Panc1 (cell line): ENCODE data around the gene WNT7A. TPM values are rescaled to one million over a fixed set of nuclear protein-coding genes. Genes with fewer than 3 reads are reported as not detected.

Experiments
- ATAC-seq: fragments of 200-7000 bp; cut with Tn5 transposase; 2 replicates; pipeline ENCODE4 v1.9.1; 2020; ENCODE audit warnings: mild to moderate bottlenecking, moderate library complexity
- BruUV-seq: library from RNA; stranded (reverse); fragments of 400-500 nt; replicated peaks from 2 replicates; lab custom pipeline; 2021; lab: Mats Ljungman, UMichigan
- CTCF ChIA-PET: fragments of 300-600 bp; sonication (Branson Sonifier 250); formaldehyde crosslinking; loops from one replicate; lab custom pipeline; 2022; ENCODE audit warnings: antibody characterized with exemption; lab: Charles Lee
- POLR2A ChIA-PET: fragments of 300-600 bp; sonication (Branson Sonifier 250); formaldehyde crosslinking; loops from one replicate; lab custom pipeline; 2022; ENCODE audit warnings: antibody characterized with exemption; lab: Charles Lee
- DNase-seq: peaks from one replicate; pipeline ENCODE4 v3.0.0-alpha.2; 2010; ENCODE audit warnings: low read depth, low spot score
- H3K27ac ChIP-seq: 2 replicates; pipeline ENCODE4 v1.5.1; 2011; ENCODE audit warnings: mild to moderate bottlenecking, low read length, inconsistent platforms
- H3K27me3 ChIP-seq: fragments of 200-500 bp; sonication (Bioruptor generic); 2 replicates; pipeline ENCODE4 v1.6.0; 2014; ENCODE audit warnings: low read length, inconsistent platforms; ENCODE audit not compliant: control insufficient read depth, insufficient read depth
- H3K36me3 ChIP-seq: fragments of 200-500 bp; sonication (Bioruptor generic); 2 replicates; pipeline ENCODE4 v1.5.1; 2014; ENCODE audit warnings: inconsistent platforms, mild to moderate bottlenecking, low read length, moderate library complexity; ENCODE audit not compliant: control insufficient read depth, insufficient read depth
- H3K4me1 ChIP-seq: 2 replicates; pipeline ENCODE4 v1.5.1; 2011; ENCODE audit warnings: inconsistent platforms, mild to moderate bottlenecking, low read length, moderate library complexity; ENCODE audit not compliant: control insufficient read depth, insufficient read depth
- H3K4me3 ChIP-seq, 2 experiments: 2 replicates each; pipeline ENCODE4 v1.5.1; 2011 to 2012; ENCODE audit warnings: low read depth in 2 of 2, low read length in 2 of 2, mild to moderate bottlenecking in 2 of 2, inconsistent platforms in 1 of 2, moderate library complexity in 1 of 2
- H3K9me3 ChIP-seq: fragments of 200-500 bp; sonication (Bioruptor generic); 2 replicates; pipeline ENCODE4 v1.5.1; 2014; ENCODE audit warnings: low read depth, mild to moderate bottlenecking, inconsistent platforms, low read length, moderate library complexity; ENCODE audit not compliant: control insufficient read depth, insufficient read depth
- CTCF ChIP-seq: fragments of 450-650 bp; IDR thresholded peaks from 2 replicates; pipeline ENCODE4 v1.5.1; 2017; ENCODE audit warnings: mild to moderate bottlenecking
- POLR2AphosphoS5 ChIP-seq: IDR thresholded peaks from 2 replicates; pipeline ENCODE4 v1.6.1; 2012; ENCODE audit warnings: mild to moderate bottlenecking, low read depth, low read length, moderate library complexity
- REST ChIP-seq, 2 experiments: IDR thresholded peaks; 2 replicates each; pipeline ENCODE4 v1.6.1; 2011 to 2012; ENCODE audit warnings: low read depth in 2 of 2, control low read depth in 1 of 2, low read length in 1 of 2, mild to moderate bottlenecking in 1 of 2, moderate library complexity in 1 of 2; ENCODE audit not compliant: insufficient read depth in 1 of 2
- SIN3A ChIP-seq: IDR thresholded peaks from 2 replicates; pipeline ENCODE4 v1.6.1; 2012; ENCODE audit warnings: low read depth, mild to moderate bottlenecking, low read length, moderate library complexity, borderline replicate concordance; ENCODE audit not compliant: insufficient read depth
- TCF7L2 ChIP-seq: IDR thresholded peaks from 2 replicates; pipeline ENCODE4 v1.6.1; 2011; ENCODE audit warnings: mild to moderate bottlenecking, low read depth, low read length, inconsistent platforms
- in situ Hi-C: cut with HindIII; loops from 2 replicates; pipeline ENCODE4 v1.10.0; 2016; ENCODE audit warnings: low sequenced_read_pairs, low pct_unique_long_range_greater_than_20kb
- intact Hi-C: fragments of 100-400 bp; cut with micrococcal nuclease; formaldehyde crosslinking; loops from one replicate; pipeline ENCODE4 v1.10.0; 2022; ENCODE audit not compliant: unreplicated experiment
- total RNA-seq: library from RNA; stranded (reverse); gene quantifications from one replicate; pipeline ENCODE4 v1.2.1, GENCODE V29; 2021; ENCODE audit not compliant: unreplicated experiment

The WNT7A gene
- total RNA-seq, 1 experiment from 2014 or later, result not detected

DNA sequence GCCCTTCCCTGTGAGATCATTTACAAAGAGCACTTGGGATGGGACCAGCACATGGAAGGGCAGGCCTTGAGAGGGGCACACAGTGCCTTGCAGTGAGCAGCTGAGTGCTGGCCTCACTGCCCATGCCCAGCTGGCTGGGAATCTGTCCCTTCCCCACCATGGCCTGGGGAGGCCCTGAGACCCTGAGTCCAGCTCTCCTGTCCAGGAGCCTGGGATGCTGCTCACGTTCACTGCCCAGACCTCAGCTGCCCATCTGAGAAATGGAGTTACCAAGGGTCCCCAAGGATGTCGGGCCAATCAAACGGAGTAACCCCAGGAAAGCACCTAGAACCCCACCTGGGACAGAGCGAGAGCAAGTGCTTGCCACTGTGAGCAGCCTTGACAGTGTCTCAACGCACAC lies 35.6 kb downstream of the WNT7A start:
- DNase-seq (no peak), ATAC-seq (no peak)
- TF ChIP-seq TCF7L2 (no peak), CTCF (no peak), SIN3A (no peak)
- Histone ChIP-seq H3K4me1 (no peaks in the 10 kb centered on the region), H3K4me3 (no peak overlapping the region), H3K27me3 (no peaks in the 10 kb centered on the region), H3K36me3 (no peaks in the 10 kb centered on the region), H3K9me3 (no peaks in the 10 kb centered on the region), H3K27ac (no peak overlapping the region)
- no TSS peak for BruUV-seq
- intact Hi-C loops (no loop called here), in situ Hi-C loops (no loop called here)
- POLR2A ChIA-PET, result no interaction called here
- CTCF ChIA-PET, result no interaction called here

- intact Hi-C loops (no loop called here), in situ Hi-C loops (no loop called here)
- DNase-seq, result no peak
- no peak for TF ChIP-seq TCF7L2
- no peak for TF ChIP-seq REST (IDR thresholded peaks at IDR 0.05; ENCODE audit: insufficient read depth in 1 of 2, low read depth in 2 of 2, low read length in 1 of 2)
- TF ChIP-seq SIN3A, result no peak
- no peak for TF ChIP-seq CTCF
- no peak for TF ChIP-seq POLR2AphosphoS5
- ChIA-PET POLR2A (no interaction called here), CTCF (interaction anchor here (0.8 kb wide), 1 partner anchor 34 kb away, joined by 8 read pairs; no protein-coding TSS in a partner anchor)
- Histone ChIP-seq H3K36me3 (no peaks in the 10 kb centered on the region), H3K4me3 (no peak overlapping the region), H3K27ac (no peak overlapping the region), H3K9me3 (no peaks in the 10 kb centered on the region), H3K4me1 (no peaks in the 10 kb centered on the region), H3K27me3 (no peaks in the 10 kb centered on the region)
- no peak for ATAC-seq
- no TSS peak for BruUV-seq
Measured at GRCh38 chr3:13843351-13843750, 36.5 kb downstream of the WNT7A start.
